ENCODE data around the gene HEPHL1.

- TF ChIP-seq CTCF (conservative IDR thresholded peaks at IDR 0.05 in 1 of 2, IDR thresholded peaks at IDR 0.05 in 1 of 2; ENCODE audit: extremely low read depth in 1 of 2, insufficient read depth in 1 of 2, low read depth in 1 of 2, low read length in 2 of 2) (no peak), EZH2 (IDR thresholded peaks at IDR 0.05; ENCODE audit: borderline replicate concordance, low read length) (no peak)
Observed at GRCh38 chr11:94060401-94060800, 39.2 kb downstream of the HEPHL1 start.

Data from mammary epithelial cell (primary cell).